ENCODE results near the gene MYH14.

DNA sequence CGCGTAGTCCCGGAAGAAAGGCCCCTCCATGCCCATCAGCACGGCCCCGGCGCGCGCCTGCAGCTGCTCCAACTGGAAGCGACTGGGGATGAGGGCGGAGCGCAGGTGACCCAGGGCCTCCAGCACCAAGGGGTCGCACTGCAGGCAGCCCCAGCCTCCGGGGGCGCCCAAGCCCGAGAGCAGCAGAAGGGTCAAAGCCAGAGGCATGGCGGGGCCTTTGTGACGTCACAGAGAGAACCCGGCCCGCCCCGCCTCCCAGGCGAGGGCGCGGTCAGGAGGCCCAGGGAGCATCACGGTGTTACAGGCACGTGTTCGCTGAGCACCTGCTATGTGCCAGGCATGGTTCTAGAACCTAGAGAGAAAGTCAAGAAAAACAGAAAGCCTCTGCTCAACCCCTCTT lies 40.4 kb upstream of the MYH14 start, which contains the start of gene IZUMO2:
- TF ChIP-seq, protein P1, sequence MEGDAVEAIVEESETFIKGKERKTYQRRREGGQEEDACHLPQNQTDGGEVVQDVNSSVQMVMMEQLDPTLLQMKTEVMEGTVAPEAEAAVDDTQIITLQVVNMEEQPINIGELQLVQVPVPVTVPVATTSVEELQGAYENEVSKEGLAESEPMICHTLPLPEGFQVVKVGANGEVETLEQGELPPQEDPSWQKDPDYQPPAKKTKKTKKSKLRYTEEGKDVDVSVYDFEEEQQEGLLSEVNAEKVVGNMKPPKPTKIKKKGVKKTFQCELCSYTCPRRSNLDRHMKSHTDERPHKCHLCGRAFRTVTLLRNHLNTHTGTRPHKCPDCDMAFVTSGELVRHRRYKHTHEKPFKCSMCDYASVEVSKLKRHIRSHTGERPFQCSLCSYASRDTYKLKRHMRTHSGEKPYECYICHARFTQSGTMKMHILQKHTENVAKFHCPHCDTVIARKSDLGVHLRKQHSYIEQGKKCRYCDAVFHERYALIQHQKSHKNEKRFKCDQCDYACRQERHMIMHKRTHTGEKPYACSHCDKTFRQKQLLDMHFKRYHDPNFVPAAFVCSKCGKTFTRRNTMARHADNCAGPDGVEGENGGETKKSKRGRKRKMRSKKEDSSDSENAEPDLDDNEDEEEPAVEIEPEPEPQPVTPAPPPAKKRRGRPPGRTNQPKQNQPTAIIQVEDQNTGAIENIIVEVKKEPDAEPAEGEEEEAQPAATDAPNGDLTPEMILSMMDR (IDR thresholded peaks at IDR 0.05) = no peak
- no peak for TF ChIP-seq POLR2A (IDR thresholded peaks at IDR 0.05)
